Activated naive CD8-positive, alpha-beta T cell treated with anti-CD3 and anti-CD28 coated beads, Interleukin-2, amount 50 U/mL, for 24 hours (primary cell): ENCODE results near the gene TBC1D9B.

Experiments
- ATAC-seq: fragments of 150-1000 bp; cut with Tn5 transposase; one replicate; pipeline ENCODE4 v1.10.0; 2021
- DNase-seq: peaks from one replicate; pipeline ENCODE4 v3.0.0; 2021
- H3K27ac Mint-ChIP-seq: one replicate; pipeline ENCODE4 v1.8.0; 2021; ENCODE audit warnings: mild to moderate bottlenecking, mixed read lengths
- H3K27me3 Mint-ChIP-seq: one replicate; pipeline ENCODE4 v1.8.0; 2021; ENCODE audit warnings: mixed read lengths
- H3K36me3 Mint-ChIP-seq: one replicate; pipeline ENCODE4 v1.8.0; 2021; ENCODE audit warnings: low read depth, mixed read lengths
- H3K4me1 Mint-ChIP-seq: one replicate; pipeline ENCODE4 v1.8.0; 2021; ENCODE audit warnings: mixed read lengths
- H3K4me3 Mint-ChIP-seq: one replicate; pipeline ENCODE4 v1.8.0; 2021; ENCODE audit warnings: mild to moderate bottlenecking, moderate library complexity, mixed read lengths
- H3K9me3 Mint-ChIP-seq: one replicate; pipeline ENCODE4 v1.8.0; 2021; ENCODE audit warnings: mixed read lengths

TBC1D9B gene

DNA sequence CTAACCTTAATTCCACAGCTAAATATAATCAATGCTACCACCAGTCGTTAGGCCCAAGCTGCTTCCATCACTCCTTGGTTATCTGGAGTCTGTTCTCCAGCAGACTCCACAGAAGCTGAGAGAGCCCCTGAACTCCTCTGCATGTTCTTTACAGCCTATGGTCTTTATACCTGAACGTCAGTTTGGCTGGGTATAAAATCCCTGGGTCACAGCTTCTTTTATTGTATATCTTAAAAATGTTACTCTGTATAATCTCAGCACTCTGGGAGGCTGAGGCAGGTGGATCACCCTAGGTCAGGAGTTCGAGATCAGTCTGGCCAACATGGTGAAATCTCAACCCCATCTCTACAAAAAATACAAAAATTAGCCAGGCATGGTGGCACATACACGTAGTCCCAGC, 25.4 kb downstream of the TBC1D9B start:
- ATAC-seq = no peak
- Mint-ChIP-seq H3K27ac (no peak overlapping the region), H3K4me1 (no peaks in the 10 kb centered on the region), H3K4me3 (no peak overlapping the region), H3K9me3 (peaks cover 20% of the 10 kb centered on the region), H3K27me3 (no peaks in the 10 kb centered on the region), H3K36me3 (peaks cover 61% of the 10 kb centered on the region)
- DNase-seq = no peak

DNA sequence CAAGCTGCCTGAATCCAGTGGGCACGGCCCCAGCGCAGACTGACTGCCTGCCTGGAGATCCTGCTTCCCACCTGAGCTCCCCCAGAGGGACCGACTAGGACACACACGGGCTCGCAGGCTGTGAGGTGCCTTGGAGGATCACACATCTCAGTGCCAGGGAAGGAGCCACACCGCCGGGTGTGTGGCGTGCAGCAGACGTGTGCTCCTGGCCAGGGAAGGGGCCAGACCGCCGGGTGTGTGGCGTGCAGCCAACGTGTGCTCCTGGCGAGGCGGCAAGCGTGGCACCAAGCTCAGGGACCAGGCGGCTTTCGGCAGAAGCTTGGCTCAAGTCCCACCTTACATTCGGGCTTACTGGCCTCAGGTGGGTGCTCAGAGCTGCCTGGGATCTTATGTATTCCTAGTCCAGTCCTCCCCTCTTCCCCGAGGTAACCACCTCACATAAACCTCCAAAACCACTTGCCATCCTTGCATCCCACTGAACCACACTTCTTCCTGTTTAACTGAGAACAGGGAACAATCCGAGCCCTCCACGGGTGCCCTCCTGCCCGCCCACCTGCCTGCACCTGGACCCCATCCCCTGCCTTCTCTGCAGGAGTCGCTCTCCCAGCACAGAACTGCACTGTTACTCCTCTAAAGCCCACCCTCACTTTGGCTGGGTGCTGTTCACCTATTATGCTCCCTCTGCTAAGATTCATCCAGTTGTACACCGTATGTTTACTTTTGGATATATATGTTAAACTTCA, 26.7 kb downstream of the TBC1D9B start:
- ATAC-seq = no peak
- Mint-ChIP-seq H3K36me3 (peaks cover 49% of the 10 kb centered on the region), H3K4me3 (no peak overlapping the region), H3K27me3 (no peaks in the 10 kb centered on the region), H3K27ac (no peak overlapping the region), H3K9me3 (peaks cover 19% of the 10 kb centered on the region), H3K4me1 (no peaks in the 10 kb centered on the region)
- DNase-seq = no peak

DNA sequence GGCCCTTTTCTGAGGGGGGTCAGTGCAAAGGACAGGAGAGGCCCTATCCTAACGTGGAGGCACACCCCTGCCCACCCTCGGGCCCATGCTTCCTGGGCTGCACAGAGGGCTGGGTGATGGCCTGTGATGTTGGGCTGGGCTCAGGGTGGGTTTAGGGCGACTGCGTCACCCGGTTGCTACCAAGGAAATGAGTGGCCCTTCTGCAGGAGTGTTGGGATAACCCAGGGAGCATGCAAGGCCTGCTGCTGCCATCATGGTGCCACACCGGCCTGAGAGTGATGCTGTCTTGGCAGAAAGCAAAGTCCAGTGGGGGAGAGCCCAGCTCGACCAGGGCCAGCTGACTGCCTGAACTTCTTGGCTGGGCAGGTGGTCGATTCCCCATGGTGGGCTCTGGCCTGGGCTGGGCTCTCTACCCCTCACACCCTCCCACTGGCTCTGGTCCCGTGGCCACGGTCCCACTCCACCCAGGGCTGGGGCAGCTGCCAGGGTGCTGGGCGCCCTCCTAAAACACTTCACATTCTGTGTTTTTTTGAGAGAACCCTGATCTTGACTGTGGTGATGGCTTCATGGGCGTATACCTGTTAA, 27.5 kb downstream of the TBC1D9B start:
- Mint-ChIP-seq H3K4me1 (no peaks in the 10 kb centered on the region), H3K27me3 (no peaks in the 10 kb centered on the region), H3K36me3 (peaks cover 44% of the 10 kb centered on the region), H3K9me3 (peaks cover 14% of the 10 kb centered on the region), H3K27ac (no peak overlapping the region), H3K4me3 (no peak overlapping the region)
- ATAC-seq (no peak), DNase-seq (no peak)

DNA sequence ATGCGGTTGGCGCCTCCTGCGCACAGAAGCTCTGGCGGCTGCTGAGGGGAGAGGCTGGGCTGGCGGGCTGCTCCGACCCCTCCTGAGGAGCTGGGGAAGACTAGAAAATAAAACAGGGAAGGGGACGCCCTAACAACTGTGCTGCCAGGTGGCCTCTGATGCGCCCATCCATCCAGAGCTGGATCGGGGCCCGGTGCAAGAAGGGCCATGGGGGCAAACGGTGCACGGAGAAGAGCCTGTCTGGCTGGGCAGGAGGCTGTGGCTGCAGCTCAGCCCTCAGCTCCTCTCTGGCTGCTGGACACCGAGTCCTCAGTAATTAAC, 28.0 kb downstream of the TBC1D9B start:
- no peaks in the 10 kb centered on the region for H3K4me1 Mint-ChIP-seq
- no peak overlapping the region for H3K27ac Mint-ChIP-seq
- DNase-seq (no peak), ATAC-seq (no peak)
- H3K4me3 Mint-ChIP-seq = no peak overlapping the region
- peaks cover 41% of the 10 kb centered on the region for H3K36me3 Mint-ChIP-seq
- no peaks in the 10 kb centered on the region for H3K27me3 Mint-ChIP-seq
- H3K9me3 Mint-ChIP-seq = peaks cover 14% of the 10 kb centered on the region

DNA sequence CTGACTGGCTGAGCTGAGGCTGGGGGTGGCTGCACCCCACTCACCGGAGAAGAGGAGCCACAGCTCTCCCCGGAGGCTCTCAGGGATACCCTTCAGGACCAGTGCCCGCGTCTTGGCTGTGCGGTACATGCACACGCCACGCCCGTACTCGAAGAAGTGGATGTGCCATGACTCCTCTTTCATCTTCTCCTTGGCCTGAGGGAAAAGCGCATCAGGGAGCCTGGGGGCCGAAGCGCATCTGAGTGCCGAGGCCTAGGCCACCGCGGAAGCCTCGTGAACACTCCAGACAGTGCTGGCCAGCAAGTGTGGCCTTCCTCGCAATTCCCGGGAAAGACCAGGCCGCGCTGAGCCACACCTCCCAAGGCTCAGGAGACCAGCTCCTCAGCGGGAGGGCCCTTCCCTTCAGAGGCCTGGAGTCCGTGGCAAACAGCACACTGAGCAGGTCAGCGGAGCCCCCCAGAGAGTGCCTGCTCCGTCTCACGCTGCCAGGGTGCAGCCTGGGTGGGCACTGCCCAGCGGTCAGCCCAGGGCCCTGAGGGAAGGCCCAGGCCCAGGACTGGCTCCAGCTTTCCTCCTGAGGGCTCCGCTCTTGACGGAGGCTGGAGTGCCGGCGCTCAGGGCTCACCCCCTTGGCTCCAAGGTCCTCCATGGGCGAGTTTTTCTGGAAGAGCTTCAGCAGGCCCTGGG, 28.6 kb downstream of the TBC1D9B start:
- DNase-seq (no peak), ATAC-seq (no peak)
- Mint-ChIP-seq H3K9me3 (peaks cover 10% of the 10 kb centered on the region), H3K4me1 (no peaks in the 10 kb centered on the region), H3K4me3 (no peak overlapping the region), H3K36me3 (peaks cover 36% of the 10 kb centered on the region), H3K27me3 (no peaks in the 10 kb centered on the region), H3K27ac (no peak overlapping the region)

DNA sequence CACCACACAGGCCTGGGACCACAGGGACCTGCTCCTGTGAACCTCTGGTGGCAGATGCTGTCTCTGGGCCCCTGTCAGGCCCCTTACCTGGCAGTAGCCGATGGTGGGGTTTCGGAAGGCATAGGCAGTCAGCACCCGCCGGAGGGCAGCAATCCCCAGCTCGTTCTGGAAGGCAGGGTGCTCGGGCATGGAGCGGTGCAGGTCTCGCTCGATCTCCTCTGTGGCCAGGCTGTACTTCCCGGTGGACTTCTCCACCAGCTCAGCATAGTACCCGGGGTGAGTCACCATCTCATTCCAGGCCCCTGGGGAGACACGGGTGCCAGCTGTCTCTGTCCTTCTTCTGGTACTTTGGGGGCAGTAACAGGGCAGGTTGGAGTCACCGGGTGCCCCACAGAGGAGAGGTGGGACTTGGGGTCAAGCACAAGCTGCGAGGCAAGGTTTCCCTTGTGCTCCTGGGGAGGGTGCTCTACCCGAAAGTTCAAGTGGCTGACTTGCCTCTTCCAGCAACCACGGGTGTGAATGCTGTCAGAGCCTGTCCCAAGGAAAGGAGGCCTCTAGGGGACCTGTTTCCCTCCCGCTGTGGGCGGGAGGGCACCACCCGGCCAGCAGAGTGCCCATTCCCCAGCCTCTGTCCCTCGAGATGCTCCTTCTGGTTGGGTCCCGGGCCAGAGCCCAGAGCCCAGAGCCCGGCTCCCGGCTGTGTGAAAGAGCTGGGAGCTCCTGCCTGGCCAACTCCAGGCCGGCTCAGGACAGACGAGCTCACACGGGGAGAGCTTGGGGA, 29.3 kb downstream of the TBC1D9B start:
- no peaks in the 10 kb centered on the region for H3K27me3 Mint-ChIP-seq
- H3K36me3 Mint-ChIP-seq = peaks cover 29% of the 10 kb centered on the region
- no peak overlapping the region for H3K27ac Mint-ChIP-seq
- H3K4me1 Mint-ChIP-seq = no peaks in the 10 kb centered on the region
- no peak for DNase-seq
- no peak overlapping the region for H3K4me3 Mint-ChIP-seq
- peaks cover 4% of the 10 kb centered on the region for H3K9me3 Mint-ChIP-seq
- ATAC-seq = no peak

DNA sequence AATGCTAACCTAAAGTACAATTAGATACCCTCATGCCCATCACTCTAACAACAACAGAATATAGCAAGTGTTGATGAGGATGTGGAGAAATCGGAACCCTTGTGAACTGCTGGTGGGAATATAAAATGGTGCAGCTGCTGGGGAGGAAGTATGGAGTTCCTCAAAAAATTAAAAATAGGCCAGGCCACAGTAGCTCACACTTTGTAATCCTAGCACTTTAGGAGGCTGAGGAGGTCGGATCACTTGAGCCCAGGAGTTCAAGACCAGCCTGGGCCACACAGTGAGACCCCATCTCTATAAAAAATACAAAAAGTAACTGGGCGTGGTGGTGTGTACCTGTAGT, 31.1 kb downstream of the TBC1D9B start:
- peaks cover 15% of the 10 kb centered on the region for H3K36me3 Mint-ChIP-seq
- no peak for DNase-seq
- no peaks in the 10 kb centered on the region for H3K27me3 Mint-ChIP-seq
- H3K4me1 Mint-ChIP-seq = no peaks in the 10 kb centered on the region
- no peak overlapping the region for H3K27ac Mint-ChIP-seq
- ATAC-seq = no peak
- no peak overlapping the region for H3K4me3 Mint-ChIP-seq
- no peaks in the 10 kb centered on the region for H3K9me3 Mint-ChIP-seq

DNA sequence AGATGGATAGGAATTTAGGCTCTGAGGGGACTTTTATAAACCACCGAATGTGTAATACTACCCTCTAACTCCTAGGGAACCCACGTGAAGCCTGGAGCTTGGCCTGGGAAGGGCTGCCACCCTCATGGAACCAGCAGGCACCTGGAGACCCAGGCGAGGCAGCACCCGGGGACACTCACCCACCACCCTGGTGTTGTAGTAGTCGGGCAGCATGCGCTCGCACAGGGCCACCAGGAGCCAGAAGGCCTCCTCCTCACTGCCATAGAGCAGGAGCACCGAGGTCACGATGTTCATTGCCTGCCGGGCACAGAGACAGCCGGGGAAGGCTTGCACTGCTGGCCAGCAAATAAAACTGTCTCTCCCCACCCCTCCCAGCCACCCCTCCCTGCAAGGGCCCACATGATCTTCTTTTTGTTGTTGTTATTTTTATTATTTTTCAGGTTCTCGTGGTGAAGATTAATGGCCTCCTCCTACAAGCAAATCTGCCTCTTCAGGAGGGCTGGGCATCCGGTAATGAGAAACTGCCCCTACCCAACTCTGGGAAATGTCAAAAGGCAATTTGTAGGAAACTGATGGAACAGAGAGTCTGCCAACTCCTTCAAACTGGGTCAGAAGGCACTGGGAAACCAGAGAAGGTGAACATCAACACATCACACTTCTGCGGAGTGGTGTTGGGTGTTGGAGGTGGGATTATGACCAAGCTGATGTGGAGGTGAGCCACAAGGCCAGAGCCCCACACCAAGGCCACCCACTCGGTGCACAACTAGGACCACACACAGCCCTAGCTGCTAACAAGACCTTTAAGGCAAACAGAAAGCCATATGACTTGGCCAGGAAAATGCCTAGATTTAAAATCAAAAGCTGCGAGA, 31.7 kb downstream of the TBC1D9B start:
- DNase-seq (no peak), ATAC-seq (no peak)
- no peak overlapping the region for H3K4me3 Mint-ChIP-seq
- no peaks in the 10 kb centered on the region for H3K4me1 Mint-ChIP-seq
- no peaks in the 10 kb centered on the region for H3K27me3 Mint-ChIP-seq
- no peaks in the 10 kb centered on the region for H3K9me3 Mint-ChIP-seq
- peaks cover 15% of the 10 kb centered on the region for H3K36me3 Mint-ChIP-seq
- no peak overlapping the region for H3K27ac Mint-ChIP-seq

DNA sequence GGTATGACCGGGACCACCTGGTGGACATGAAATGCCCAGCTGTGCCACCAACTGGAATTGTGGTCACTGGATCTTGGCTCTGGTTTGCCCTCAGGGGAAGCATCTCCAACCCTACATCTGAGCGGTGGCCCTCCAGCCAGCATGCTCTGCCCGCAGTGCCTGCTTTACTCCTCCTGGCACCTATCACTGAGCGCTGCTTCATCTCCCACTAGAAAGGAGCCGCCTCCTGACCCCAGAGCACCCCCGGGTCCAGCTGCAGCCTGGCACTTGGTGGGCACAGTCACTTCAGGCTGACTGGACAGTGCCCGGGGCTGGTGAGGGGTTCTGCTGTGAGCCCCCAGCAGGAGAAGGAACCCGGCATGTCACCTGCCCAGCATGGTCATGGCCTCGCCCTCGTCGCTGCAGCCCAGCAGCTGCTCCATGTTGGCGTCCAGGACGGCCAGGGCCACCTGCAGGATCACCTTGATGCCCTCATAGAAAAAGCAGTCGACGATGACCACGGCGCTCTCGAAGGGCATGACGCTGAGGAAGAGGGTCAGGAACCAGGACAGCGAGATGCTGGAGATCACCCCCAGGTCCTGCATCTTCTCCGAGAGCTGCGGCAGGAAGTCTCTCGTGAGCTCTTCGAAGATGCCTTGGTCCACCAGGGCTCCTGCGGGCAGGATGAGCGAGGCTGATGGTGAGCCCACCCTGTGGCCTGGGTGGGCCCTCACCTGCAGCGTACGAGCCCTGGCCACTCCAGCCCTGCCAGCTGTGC, 33.0 kb downstream of the TBC1D9B start:
- no peaks in the 10 kb centered on the region for H3K27me3 Mint-ChIP-seq
- H3K36me3 Mint-ChIP-seq = peaks cover 19% of the 10 kb centered on the region
- no peaks in the 10 kb centered on the region for H3K9me3 Mint-ChIP-seq
- ATAC-seq = no peak
- no peak overlapping the region for H3K27ac Mint-ChIP-seq
- no peak for DNase-seq
- no peaks in the 10 kb centered on the region for H3K4me1 Mint-ChIP-seq
- no peak overlapping the region for H3K4me3 Mint-ChIP-seq

DNA sequence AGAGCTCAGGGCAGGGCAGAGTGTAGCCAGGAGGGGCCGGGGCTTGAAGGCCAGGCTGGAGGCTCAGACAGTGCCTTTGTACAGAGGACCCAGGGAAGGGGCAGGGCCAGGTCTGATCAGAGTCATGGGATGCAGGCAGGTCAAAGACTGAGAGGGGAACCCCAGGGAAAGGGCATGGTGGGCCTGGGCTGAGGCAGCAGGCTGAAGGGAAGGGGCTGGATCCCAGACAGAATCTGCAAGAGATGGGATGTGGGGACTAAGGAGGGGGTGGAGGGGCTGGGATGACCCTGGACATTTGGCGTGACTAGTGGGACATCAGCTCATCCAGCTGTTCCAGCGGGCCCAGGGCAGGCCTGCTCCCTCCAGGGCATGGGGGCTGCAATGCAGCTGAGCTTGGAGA, 33.6 kb downstream of the TBC1D9B start:
- ATAC-seq (no peak), DNase-seq (no peak)
- peaks cover 19% of the 10 kb centered on the region for H3K36me3 Mint-ChIP-seq
- no peaks in the 10 kb centered on the region for H3K9me3 Mint-ChIP-seq
- H3K27ac Mint-ChIP-seq = no peak overlapping the region
- H3K4me1 Mint-ChIP-seq = no peaks in the 10 kb centered on the region
- H3K27me3 Mint-ChIP-seq = no peaks in the 10 kb centered on the region
- H3K4me3 Mint-ChIP-seq = no peak overlapping the region

DNA sequence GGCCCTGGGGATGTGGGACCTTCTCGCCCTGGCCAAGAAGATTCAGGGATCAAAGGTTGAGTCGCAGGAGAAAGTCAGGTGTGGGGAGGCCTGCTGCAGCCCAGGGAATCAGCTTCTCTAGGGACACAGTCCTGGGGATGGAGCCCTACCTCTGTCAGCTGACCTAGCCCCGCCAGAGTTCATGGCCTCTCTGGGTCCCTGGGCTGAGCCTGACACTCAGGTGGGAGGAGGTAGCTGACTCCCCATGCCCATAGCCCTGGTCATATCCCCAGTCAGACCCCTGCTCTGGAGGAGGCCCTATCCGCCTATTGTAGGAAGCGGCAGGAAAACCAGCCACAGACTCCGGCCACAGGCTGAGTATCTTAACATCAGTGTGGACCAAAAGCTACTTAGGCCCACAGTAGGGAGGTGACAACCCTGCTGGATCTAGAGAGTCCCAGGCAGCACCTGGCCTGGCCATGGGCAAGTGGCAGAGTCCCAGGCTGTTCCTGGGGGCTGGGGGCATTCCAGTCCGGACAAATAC, 34.0 kb downstream of the TBC1D9B start:
- Mint-ChIP-seq H3K27me3 (no peaks in the 10 kb centered on the region), H3K36me3 (peaks cover 19% of the 10 kb centered on the region), H3K27ac (no peak overlapping the region), H3K9me3 (no peaks in the 10 kb centered on the region), H3K4me1 (no peaks in the 10 kb centered on the region), H3K4me3 (no peak overlapping the region)
- DNase-seq (no peak), ATAC-seq (no peak)

DNA sequence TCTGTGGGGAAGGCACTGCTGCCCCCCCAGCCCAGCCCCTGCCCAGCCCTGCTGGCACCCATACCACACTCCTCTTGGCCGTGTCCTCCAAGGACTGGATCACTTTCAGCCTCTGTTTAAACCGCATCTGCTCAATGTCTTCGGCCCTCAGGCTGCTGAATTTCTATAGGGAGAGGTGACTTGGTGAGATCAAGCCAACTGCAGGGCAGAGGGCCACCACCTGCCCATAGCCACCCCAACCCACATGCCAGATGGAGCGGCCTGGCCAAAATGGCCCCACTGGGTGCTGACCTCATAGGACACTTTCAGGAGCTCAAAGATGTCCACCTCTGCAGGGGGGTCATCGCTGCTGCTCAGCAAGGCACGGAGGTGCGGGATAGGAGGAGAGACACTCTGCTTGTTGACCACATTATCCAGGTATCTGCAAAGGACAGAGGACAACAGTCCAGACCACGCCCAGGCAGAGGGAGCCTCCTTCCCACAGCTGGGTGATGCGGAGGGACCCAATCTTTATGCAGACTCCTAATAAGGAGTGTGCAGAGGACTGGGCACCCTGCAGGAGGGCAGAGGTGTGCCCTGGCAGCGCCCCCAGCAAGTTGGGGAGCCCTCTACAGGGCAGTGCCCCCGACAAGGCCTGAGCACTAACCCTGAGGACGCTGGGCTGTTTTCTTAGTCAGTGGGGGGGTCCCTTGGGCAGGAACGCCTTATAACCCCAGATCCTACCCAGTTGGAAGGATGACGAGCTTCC, 34.7 kb downstream of the TBC1D9B start:
- H3K36me3 Mint-ChIP-seq = peaks cover 19% of the 10 kb centered on the region

More for the DNA sequence above, 34.7 kb downstream of the TBC1D9B start:
- Mint-ChIP-seq H3K4me1 (no peaks in the 10 kb centered on the region), H3K27me3 (no peaks in the 10 kb centered on the region), H3K4me3 (no peak overlapping the region), H3K9me3 (no peaks in the 10 kb centered on the region), H3K27ac (no peak overlapping the region)
- DNase-seq = no peak
- no peak for ATAC-seq
